Vagina (tissue), 2 donors: ENCODE results near the gene TIMP2. TPM values are rescaled to one million over a fixed set of nuclear protein-coding genes. Genes with fewer than 3 reads are reported as not detected.

Experiments
- DNase-seq, 2 donors: peaks; one replicate each; pipeline ENCODE4 v3.0.0-alpha.2; 2017; ENCODE audit errors: extremely low spot score in 2 of 2
- H3K27ac ChIP-seq: fragments of 200-600 bp; sonication (generic); one replicate; pipeline ENCODE4 v1.5.1; 2019
- H3K27me3 ChIP-seq: fragments of 200-600 bp; sonication (generic); one replicate; pipeline ENCODE4 v1.5.1; 2019
- H3K36me3 ChIP-seq, 2 donors: fragments of 200-600 bp; sonication (generic); one replicate each; pipeline ENCODE4 v1.5.1; 2017 to 2019
- H3K4me1 ChIP-seq: fragments of 200-600 bp; sonication (generic); one replicate; pipeline ENCODE4 v1.5.1; 2019
- H3K4me3 ChIP-seq, 2 donors: fragments of 200-600 bp; sonication (generic); 1 replicate in 1 of 2; 2 replicates in 1 of 2; pipeline ENCODE4 v1.5.1; 2016 to 2019
- H3K9me3 ChIP-seq: fragments of 200-600 bp; sonication (generic); one replicate; pipeline ENCODE4 v1.5.1; 2019
- CTCF ChIP-seq, 3 experiments: fragments of 450-650 bp in 2 of 3; fragments of 200-600 bp in 1 of 3; sonication (generic) in 1 of 3; IDR thresholded peaks; one replicate each; pipeline ENCODE4 v1.5.1; 2017 to 2019; ENCODE audit warnings: antibody characterized with exemption in 3 of 3, mild to moderate bottlenecking in 2 of 3, moderate library complexity in 2 of 3
- POLR2A ChIP-seq, 2 donors: fragments of 450-650 bp; IDR thresholded peaks; one replicate each; pipeline ENCODE4 v1.6.1; 2017; ENCODE audit warnings: antibody characterized with exemption in 2 of 2, mild to moderate bottlenecking in 2 of 2, moderate library complexity in 2 of 2
- POLR2AphosphoS5 ChIP-seq, 2 donors: sonication (generic); formaldehyde crosslinking; IDR thresholded peaks; one replicate each; pipeline ENCODE4 v1.9.0; 2017; ENCODE audit warnings: antibody characterized with exemption in 2 of 2, mild to moderate bottlenecking in 2 of 2, low read depth in 1 of 2; ENCODE audit not compliant: insufficient read depth in 1 of 2
- intact Hi-C: fragments of 100-400 bp; cut with DNase I; formaldehyde crosslinking; loops from one replicate; pipeline ENCODE4 v1.15.1; 2023
- total RNA-seq: library from RNA; depleted of rRNA; stranded (reverse); fragments of >200 nt; gene quantifications from one replicate; pipeline ENCODE4 v1.2.3, GENCODE V29; 2016

The TIMP2 gene
- total RNA-seq, 1 donor from 2014 or later, result 181 TPM

- no peaks in the 10 kb centered on the region for H3K36me3 ChIP-seq
- H3K9me3 ChIP-seq, result no peaks in the 10 kb centered on the region
- intact Hi-C loops, result no loop called here
- H3K4me1 ChIP-seq, result no peaks in the 10 kb centered on the region
- no peaks in the 10 kb centered on the region for H3K27me3 ChIP-seq
- no peak overlapping the region for H3K27ac ChIP-seq
- DNase-seq, result no peak
- H3K4me3 ChIP-seq, result no peak overlapping the region
- no peak for TF ChIP-seq POLR2A (IDR thresholded peaks at IDR 0.05)
- no peak for TF ChIP-seq CTCF (IDR thresholded peaks at IDR 0.05)
- TF ChIP-seq POLR2AphosphoS5 (IDR thresholded peaks at IDR 0.05; ENCODE audit: insufficient read depth in 1 of 2, low read depth in 1 of 2), result no peak
Measured at GRCh38 chr17:78961571-78961970, 36.4 kb upstream of the TIMP2 start.

GRCh38 chr17:78960928-78961327 lies 35.7 kb upstream of the TIMP2 start:
- no peak overlapping the region for H3K27ac ChIP-seq
- H3K36me3 ChIP-seq, result no peaks in the 10 kb centered on the region
- no peak overlapping the region for H3K4me3 ChIP-seq
- no peak for DNase-seq
- H3K27me3 ChIP-seq, result no peaks in the 10 kb centered on the region
- intact Hi-C loops, result no loop called here
- no peaks in the 10 kb centered on the region for H3K4me1 ChIP-seq
- H3K9me3 ChIP-seq, result no peaks in the 10 kb centered on the region
- TF ChIP-seq POLR2A (IDR thresholded peaks at IDR 0.05) (no peak), POLR2AphosphoS5 (IDR thresholded peaks at IDR 0.05; ENCODE audit: insufficient read depth in 1 of 2, low read depth in 1 of 2) (peak in 1 of 2 donors; percentile 41), CTCF (IDR thresholded peaks at IDR 0.05) (no peak)

- intact Hi-C loops, result no loop called here
- no peak for TF ChIP-seq POLR2AphosphoS5 (IDR thresholded peaks at IDR 0.05; ENCODE audit: insufficient read depth in 1 of 2, low read depth in 1 of 2)
- TF ChIP-seq POLR2A (IDR thresholded peaks at IDR 0.05), result no peak
- TF ChIP-seq CTCF (IDR thresholded peaks at IDR 0.05), result no peak
- Histone ChIP-seq H3K27me3 (no peaks in the 10 kb centered on the region), H3K4me1 (no peaks in the 10 kb centered on the region), H3K4me3 (no peak overlapping the region), H3K27ac (no peak overlapping the region), H3K9me3 (no peaks in the 10 kb centered on the region), H3K36me3 (no peaks in the 10 kb centered on the region)
- no peak for DNase-seq
Measured at GRCh38 chr17:78959803-78960202, 34.6 kb upstream of the TIMP2 start.

GRCh38 chr17:78958641-78959127 lies 33.5 kb upstream of the TIMP2 start:
- no peaks in the 10 kb centered on the region for H3K36me3 ChIP-seq

More at GRCh38 chr17:78958641-78959127, 33.5 kb upstream of the TIMP2 start:
- intact Hi-C loops, result no loop called here
- TF ChIP-seq CTCF (IDR thresholded peaks at IDR 0.05), result no peak
- TF ChIP-seq POLR2A (IDR thresholded peaks at IDR 0.05), result no peak
- TF ChIP-seq POLR2AphosphoS5 (IDR thresholded peaks at IDR 0.05; ENCODE audit: insufficient read depth in 1 of 2, low read depth in 1 of 2), result no peak
- Histone ChIP-seq H3K4me3 (no peak overlapping the region), H3K9me3 (no peaks in the 10 kb centered on the region), H3K4me1 (peaks cover 9% of the 10 kb centered on the region), H3K27me3 (no peaks in the 10 kb centered on the region), H3K27ac (no peak overlapping the region)
- DNase-seq, result no peak
